ENCODE data around the gene GRB7. TPM values are rescaled to one million over a fixed set of nuclear protein-coding genes. Genes with fewer than 3 reads are reported as not detected.

GRB7 gene
- total RNA-seq, 2 donors from 2014 or later, result 54.6 to 73.9 TPM

DNA sequence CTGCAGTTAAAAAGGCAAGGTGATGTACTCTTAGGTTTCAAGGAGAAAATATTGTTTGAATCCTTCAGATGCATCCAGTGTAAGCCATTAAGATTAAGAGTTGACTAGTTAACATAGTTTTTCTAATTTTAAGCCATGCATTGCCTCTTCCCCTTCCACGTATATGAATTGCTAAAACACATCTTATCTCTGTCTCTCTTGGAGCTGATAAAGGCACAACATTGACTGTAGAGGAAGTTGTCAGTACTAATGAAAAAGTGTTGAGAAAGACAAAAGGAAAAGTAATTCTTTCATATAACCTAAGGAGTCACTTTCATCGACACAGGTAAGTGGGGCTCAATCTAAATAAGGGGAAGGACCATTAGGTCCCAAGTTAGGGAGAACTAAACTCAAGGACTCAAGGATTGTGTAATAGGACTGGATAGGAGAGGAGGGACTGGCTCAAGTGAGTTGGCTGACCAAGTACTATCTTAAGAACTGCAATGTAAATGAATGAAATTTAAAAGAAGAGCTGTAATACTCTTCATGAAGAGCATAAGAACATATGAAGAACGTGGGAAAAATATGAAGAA is 55.6 kb downstream of the GRB7 start:
- Mint-ChIP-seq H3K27ac (no peak overlapping the region), H3K27me3 (ENCODE audit: insufficient read depth) (no peaks in the 10 kb centered on the region), H3K4me3 (no peak overlapping the region), H3K36me3 (ENCODE audit: low read depth) (no peaks in the 10 kb centered on the region), H3K4me1 (peaks cover 4% of the 10 kb centered on the region), H3K9me3 (no peaks in the 10 kb centered on the region)
- Histone ChIP-seq H3K9ac (ENCODE audit: extremely low read depth, low read length, poor library complexity, severe bottlenecking) (no peak overlapping the region), H3K4me1 (ENCODE audit: control insufficient read depth, insufficient read depth, low read length) (no peaks in the 10 kb centered on the region), H3K4me3 (ENCODE audit: low read length) (no peak overlapping the region), H3K36me3 (ENCODE audit: control insufficient read depth, insufficient read depth, low read length) (no peaks in the 10 kb centered on the region), H3K27ac (ENCODE audit: low read depth, low read length) (no peak overlapping the region), H3K27me3 (ENCODE audit: control insufficient read depth, insufficient read depth, low read length, poor library complexity, severe bottlenecking) (no peaks in the 10 kb centered on the region), H3K9me3 (ENCODE audit: control insufficient read depth, low read length) (no peaks in the 10 kb centered on the region)
- no peak for TF ChIP-seq CTCF (conservative IDR thresholded peaks at IDR 0.05)
- DNase-seq, result no peak
- 81 to 90% methylated on average over 2 to 3 of the region's 3 CpGs for WGBS, 2 experiments (ENCODE audit: insufficient coverage in 1 of 2, insufficient read length in 1 of 2)

GRCh38 chr17:39794249-39794970 is 56.7 kb downstream of the GRB7 start:
- Histone ChIP-seq H3K27me3 (ENCODE audit: control insufficient read depth, insufficient read depth, low read length, poor library complexity, severe bottlenecking) (no peaks in the 10 kb centered on the region), H3K36me3 (ENCODE audit: control insufficient read depth, insufficient read depth, low read length) (no peaks in the 10 kb centered on the region), H3K9me3 (ENCODE audit: control insufficient read depth, low read length) (no peaks in the 10 kb centered on the region), H3K27ac (ENCODE audit: low read depth, low read length) (no peak overlapping the region), H3K4me3 (ENCODE audit: low read length) (no peak overlapping the region), H3K4me1 (ENCODE audit: control insufficient read depth, insufficient read depth, low read length) (no peaks in the 10 kb centered on the region), H3K9ac (ENCODE audit: extremely low read depth, low read length, poor library complexity, severe bottlenecking) (no peak overlapping the region)
- no peaks in the 10 kb centered on the region for H3K9me3 Mint-ChIP-seq
- WGBS, 2 experiments (ENCODE audit: insufficient coverage in 1 of 2, insufficient read length in 1 of 2), result 93% methylated on average over 2 of the region's 2 CpGs; no CpG with 5 or more reads in 1 of the 2 experiments
- no peaks in the 10 kb centered on the region for H3K36me3 Mint-ChIP-seq (ENCODE audit: low read depth)
- no peak for DNase-seq
- H3K4me3 Mint-ChIP-seq, result no peak overlapping the region
- H3K27me3 Mint-ChIP-seq (ENCODE audit: insufficient read depth), result no peaks in the 10 kb centered on the region
- no peak for TF ChIP-seq CTCF (conservative IDR thresholded peaks at IDR 0.05)
- H3K27ac Mint-ChIP-seq, result no peak overlapping the region
- peaks cover 5% of the 10 kb centered on the region for H3K4me1 Mint-ChIP-seq

Small RNAs within 50 kb of the gene (microRNA-seq; reads per million reads assigned to microRNA genes)
- gene MIR4728 (ENCODE audit: borderline microRNAs expressed), result 1.0 reads per million

Other genes with a start within 250 kb of the GRB7 start
- gene NEUROD2, start 130.0 kb upstream of the GRB7 start, total RNA-seq, result not detected
- gene PPP1R1B, start 111.0 kb upstream of the GRB7 start, total RNA-seq, result 1 to 10 TPM; 1.0 to 2.1 TPM
- gene STARD3, start 100.8 kb upstream of the GRB7 start, total RNA-seq, result 10 to 100 TPM; 60.3 to 60.5 TPM
- 1 to 10 TPM; 1.5 to 1.9 TPM for gene TCAP, start 72.6 kb upstream of the GRB7 start, total RNA-seq
- 1 to 10 TPM in 1 of 2 donors, under 1 TPM in 1; 0.55 to 1.0 TPM for gene PNMT, start 69.5 kb upstream of the GRB7 start, total RNA-seq
- gene PGAP3, start 49.9 kb upstream of the GRB7 start, total RNA-seq, result 10 to 100 TPM; 22.6 to 29.3 TPM
- 100 to 1,000 TPM; 110 to 133 TPM for gene ERBB2, start 37.9 kb upstream of the GRB7 start, total RNA-seq
- 10 to 100 TPM; 42.6 to 57.0 TPM for gene MIEN1, start 7.4 kb upstream of the GRB7 start, total RNA-seq
- gene IKZF3, start 126.4 kb downstream of the GRB7 start, total RNA-seq, result under 1 TPM; 0.11 to 0.18 TPM
- gene ZPBP2, start 130.3 kb downstream of the GRB7 start, total RNA-seq, result not detected
- gene GSDMB, start 180.7 kb downstream of the GRB7 start, total RNA-seq, result 10 to 100 TPM; 16.6 to 30.9 TPM
- gene ORMDL3, start 189.7 kb downstream of the GRB7 start, total RNA-seq, result 10 to 100 TPM; 77.7 to 83.8 TPM
- not detected for gene LRRC3C, start 189.8 kb downstream of the GRB7 start, total RNA-seq
- not detected for gene GSDMA, start 225.1 kb downstream of the GRB7 start, total RNA-seq
- 100 to 1,000 TPM; 152 to 164 TPM for gene PSMD3, start 242.9 kb downstream of the GRB7 start, total RNA-seq